H9 (cell line): ENCODE data around the gene A2ML1. TPM values are rescaled to one million over a fixed set of nuclear protein-coding genes. Genes with fewer than 3 reads are reported as not detected.
"Not testable (repeated sequence)": the region's sequence is repeated elsewhere in the genome, so short reads cannot be mapped to it uniquely, and the experiment has no call there.

Source experiments
- DNase-seq: peaks from one replicate; pipeline ENCODE4 v3.0.0-alpha.2; 2017
- H2AFZ ChIP-seq: one replicate; pipeline ENCODE4 v1.6.1; 2013; ENCODE audit warnings: mild to moderate bottlenecking, low read length, control low read depth, moderate library complexity
- H2AK5ac ChIP-seq: 2 replicates; pipeline ENCODE4 v1.6.1; 2013; ENCODE audit warnings: low read length, control low read depth, mixed read lengths; ENCODE audit not compliant: insufficient read length
- H2BK120ac ChIP-seq: one replicate; pipeline ENCODE4 v1.6.1; 2013; ENCODE audit warnings: low read depth, mild to moderate bottlenecking, low read length, control low read depth, inconsistent platforms; ENCODE audit not compliant: poor library complexity, severe bottlenecking
- H2BK12ac ChIP-seq: 2 replicates; pipeline ENCODE4 v1.6.1; 2013; ENCODE audit warnings: low read length, control low read depth, mixed read lengths, low read depth; ENCODE audit not compliant: insufficient read length
- H2BK15ac ChIP-seq: 2 replicates; pipeline ENCODE4 v1.6.1; 2013; ENCODE audit warnings: low read depth, low read length, control low read depth
- H2BK20ac ChIP-seq: one replicate; pipeline ENCODE4 v1.6.1; 2013; ENCODE audit warnings: low read depth, mild to moderate bottlenecking, low read length, control low read depth, inconsistent platforms; ENCODE audit not compliant: poor library complexity, severe bottlenecking
- H2BK5ac ChIP-seq: 2 replicates; pipeline ENCODE4 v1.6.1; 2013; ENCODE audit warnings: low read length, control low read depth, mixed read lengths; ENCODE audit not compliant: insufficient read length
- H3K14ac ChIP-seq: 2 replicates; pipeline ENCODE4 v1.6.1; 2013; ENCODE audit warnings: low read length, control low read depth; ENCODE audit not compliant: insufficient read depth
- H3K18ac ChIP-seq: 2 replicates; pipeline ENCODE4 v1.6.1; 2013; ENCODE audit warnings: low read depth, mild to moderate bottlenecking, mixed read lengths, low read length, control low read depth; ENCODE audit not compliant: insufficient read length
- H3K23ac ChIP-seq: 2 replicates; pipeline ENCODE4 v1.6.1; 2013; ENCODE audit warnings: low read length, control low read depth, mixed read lengths, low read depth; ENCODE audit not compliant: insufficient read length
- H3K23me2 ChIP-seq: 2 replicates; pipeline ENCODE4 v1.6.1; 2013; ENCODE audit warnings: low read depth, mild to moderate bottlenecking, mixed read lengths, low read length, control low read depth; ENCODE audit not compliant: insufficient read length, poor library complexity, severe bottlenecking
- H3K27ac ChIP-seq: 2 replicates; pipeline ENCODE4 v1.5.1; 2013; ENCODE audit warnings: low read length, control low read depth, mixed read lengths, low read depth; ENCODE audit not compliant: insufficient read length
- H3K27me3 ChIP-seq: 2 replicates; pipeline ENCODE4 v1.6.1; 2013; ENCODE audit warnings: low read length, control low read depth, inconsistent platforms; ENCODE audit not compliant: insufficient read depth
- H3K4ac ChIP-seq: 2 replicates; pipeline ENCODE4 v1.6.1; 2013; ENCODE audit warnings: low read depth, mild to moderate bottlenecking, control low read depth, inconsistent platforms, low read length, moderate library complexity
- H3K4me1 ChIP-seq: 2 replicates; pipeline ENCODE4 v1.6.1; 2013; ENCODE audit warnings: low read length, control low read depth, inconsistent platforms; ENCODE audit not compliant: insufficient read depth
- H3K4me2 ChIP-seq: 2 replicates; pipeline ENCODE4 v1.6.1; 2013; ENCODE audit warnings: low read length, control low read depth, mixed read lengths; ENCODE audit not compliant: insufficient read length, insufficient read depth
- H3K56ac ChIP-seq: 2 replicates; pipeline ENCODE4 v1.6.1; 2013; ENCODE audit warnings: low read depth, mild to moderate bottlenecking, mixed read lengths, low read length, control low read depth; ENCODE audit not compliant: insufficient read length
- H3K79me1 ChIP-seq: 2 replicates; pipeline ENCODE4 v1.6.1; 2013; ENCODE audit warnings: low read depth, mild to moderate bottlenecking, moderate library complexity, low read length, control low read depth, inconsistent platforms; ENCODE audit not compliant: insufficient read depth, poor library complexity, severe bottlenecking
- H3K79me2 ChIP-seq: 2 replicates; pipeline ENCODE4 v1.6.1; 2013; ENCODE audit warnings: low read length, control low read depth, inconsistent platforms; ENCODE audit not compliant: insufficient read depth
- H3K9ac ChIP-seq: 2 replicates; pipeline ENCODE4 v1.6.1; 2013; ENCODE audit warnings: low read length, control low read depth, mixed read lengths; ENCODE audit not compliant: insufficient read length; ENCODE audit errors: extremely low read depth
- H3K9me3 ChIP-seq: one replicate; pipeline ENCODE4 v1.6.1; 2013; ENCODE audit warnings: low read depth, low read length, inconsistent platforms; ENCODE audit not compliant: control insufficient read depth
- H3T11ph ChIP-seq: one replicate; pipeline ENCODE4 v1.6.1; 2013; ENCODE audit warnings: mild to moderate bottlenecking, low read length, control low read depth, inconsistent platforms
- H4K20me1 ChIP-seq: one replicate; pipeline ENCODE4 v1.6.1; 2013; ENCODE audit not compliant: control insufficient read depth, insufficient read length, insufficient read depth
- H4K5ac ChIP-seq: 2 replicates; pipeline ENCODE4 v1.6.1; 2013; ENCODE audit warnings: low read depth, mild to moderate bottlenecking, mixed read lengths, low read length, control low read depth; ENCODE audit not compliant: insufficient read length
- H4K8ac ChIP-seq: replicated peaks from 2 replicates; pipeline ENCODE4 v1.6.1; 2013; ENCODE audit warnings: low read length, control low read depth, mixed read lengths, low read depth; ENCODE audit not compliant: insufficient read length
- H4K91ac ChIP-seq: 2 replicates; pipeline ENCODE4 v1.6.1; 2013; ENCODE audit warnings: low read depth, mild to moderate bottlenecking, moderate library complexity, mixed read lengths, low read length, control low read depth; ENCODE audit not compliant: insufficient read length
- H3K27ac Mint-ChIP-seq, 3 experiments: 2 replicates in 2 of 3; 3 replicates in 1 of 3; pipeline ENCODE4 v1.8.0; 2020 to 2021; ENCODE audit warnings: mixed read lengths in 3 of 3, mild to moderate bottlenecking in 1 of 3, moderate library complexity in 1 of 3
- H3K27me3 Mint-ChIP-seq: 2 replicates; pipeline ENCODE4 v1.8.0; 2021; ENCODE audit warnings: low read depth, mild to moderate bottlenecking, moderate library complexity, mixed read lengths
- H3K36me3 Mint-ChIP-seq, 3 experiments: 2 replicates in 2 of 3; 3 replicates in 1 of 3; pipeline ENCODE4 v1.8.0; 2020 to 2021; ENCODE audit warnings: low read depth in 3 of 3, mixed read lengths in 3 of 3; ENCODE audit not compliant: insufficient read depth in 1 of 3
- H3K4me1 Mint-ChIP-seq, 2 experiments: 2 replicates each; pipeline ENCODE4 v1.8.0; 2020; ENCODE audit warnings: mixed read lengths in 2 of 2
- H3K4me3 Mint-ChIP-seq, 2 experiments: 2 replicates in 1 of 2; 3 replicates in 1 of 2; pipeline ENCODE4 v1.8.0; 2020 to 2021; ENCODE audit warnings: mild to moderate bottlenecking in 2 of 2, mixed read lengths in 2 of 2, moderate library complexity in 1 of 2
- H3K9me3 Mint-ChIP-seq, 2 experiments: 2 replicates in 1 of 2; 3 replicates in 1 of 2; pipeline ENCODE4 v1.8.0; 2020; ENCODE audit warnings: mild to moderate bottlenecking in 2 of 2, mixed read lengths in 2 of 2, moderate library complexity in 1 of 2
- CTCF ChIP-seq: fragments of 200-600 bp; sonication (generic); conservative IDR thresholded peaks from 3 replicates; pipeline ENCODE4 v1.8.0; 2021; ENCODE audit warnings: antibody characterized with exemption, mild to moderate bottlenecking
- WGBS: extraction: QIAGEN DNeasy Blood & Tissue Kit; methylation state at CpG from one replicate; pipeline ENCODE4 v1.1.7; 2013; ENCODE audit warnings: missing lambda C conversion rate, low lambda C conversion rate, mixed read lengths; ENCODE audit not compliant: insufficient read length; ENCODE audit errors: extremely low coverage; 5-methylcytosine and 5-hydroxymethylcytosine counted together
- total RNA-seq: library from RNA; stranded (reverse); gene quantifications from 2 replicates; pipeline ENCODE4 v1.2.1, GENCODE V29; 2021

A2ML1 gene
- total RNA-seq, 1 experiment from 2014 or later, result 2.8 TPM

DNA sequence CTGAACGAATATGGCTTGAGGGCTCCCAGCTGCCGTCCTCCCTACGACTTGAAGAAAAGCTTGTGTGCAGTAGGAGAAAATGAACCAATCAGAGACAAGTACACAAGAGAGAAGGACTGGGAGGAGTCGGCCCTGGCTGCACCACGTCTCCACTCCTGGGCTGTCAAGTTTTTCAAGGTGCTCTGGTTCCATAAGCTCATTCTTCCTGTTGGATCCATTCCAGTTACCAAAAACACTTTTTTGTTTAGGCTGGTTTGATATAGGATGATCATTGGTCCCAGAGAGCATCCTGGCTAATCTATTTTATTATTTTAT lies 2.8 kb upstream of the A2ML1 start:
- DNase-seq, result no peak
- no peak overlapping the region for H2BK120ac ChIP-seq
- H3K4ac ChIP-seq, result no peak overlapping the region
- no peak overlapping the region for H2BK5ac ChIP-seq
- Mint-ChIP-seq H3K27ac (peak overlapping the region; percentile 95 to 99 (median 99)), H3K9me3 (peaks cover 0 to 3% of the 10 kb centered on the region in 2 experiments; a peak in 2 of 5 replicates), H3K27me3 (no peaks in the 10 kb centered on the region), H3K4me1 (peaks cover 50 to 59% of the 10 kb centered on the region in 2 experiments), H3K36me3 (peaks cover 0 to 1% (median 0%) of the 10 kb centered on the region in 3 experiments; a peak in 2 of 7 replicates), H3K4me3 (peak overlapping the region; percentile 31 to 74)
- H2AK5ac ChIP-seq, result no peak overlapping the region
- no peak overlapping the region for H4K5ac ChIP-seq
- peak overlapping the region; percentile 28 for H3K4me2 ChIP-seq
- no peaks in the 10 kb centered on the region for H3K79me1 ChIP-seq
- H3K9me3 ChIP-seq, result no peaks in the 10 kb centered on the region
- no peaks in the 10 kb centered on the region for H4K20me1 ChIP-seq
- H3K27me3 ChIP-seq, result no peaks in the 10 kb centered on the region
- H2BK20ac ChIP-seq, result no peak overlapping the region
- no peak overlapping the region for H2BK12ac ChIP-seq
- H3K79me2 ChIP-seq, result no peaks in the 10 kb centered on the region
- no peak overlapping the region for H3K56ac ChIP-seq
- WGBS, result no CpG with 5 or more reads among the region's 5 CpGs
- no peak overlapping the region for H4K8ac ChIP-seq
- no peak overlapping the region for H3K23ac ChIP-seq
- no peaks in the 10 kb centered on the region for H3K23me2 ChIP-seq
- H3K18ac ChIP-seq, result no peak overlapping the region
- no peak overlapping the region for H2AFZ ChIP-seq
- H3K9ac ChIP-seq, result no peak overlapping the region
- no peak for TF ChIP-seq CTCF
- H3T11ph ChIP-seq, result no peak overlapping the region
- H3K27ac ChIP-seq, result peak overlapping the region; percentile 87
- H3K14ac ChIP-seq, result no peak overlapping the region
- peaks cover 11% of the 10 kb centered on the region; the same call in 1 of the 2 replicates for H3K4me1 ChIP-seq
- no peak overlapping the region for H2BK15ac ChIP-seq
- H4K91ac ChIP-seq, result no peak overlapping the region

GRCh38 chr12:8820676-8821407 lies 1.6 kb upstream of the A2ML1 start:
- H2AK5ac ChIP-seq, H2BK20ac ChIP-seq, H4K20me1 ChIP-seq, H3K27ac ChIP-seq, H4K8ac ChIP-seq, H3T11ph ChIP-seq, H3K23ac ChIP-seq, H3K9ac ChIP-seq, H3K4ac ChIP-seq, H3K79me1 ChIP-seq, H3K18ac ChIP-seq, H2BK12ac ChIP-seq, H2AFZ ChIP-seq, H3K4me2 ChIP-seq, H2BK15ac ChIP-seq, H2BK120ac ChIP-seq, H4K5ac ChIP-seq, H4K91ac ChIP-seq, DNase-seq, H3K9me3 ChIP-seq, H3K14ac ChIP-seq, H3K27me3 Mint-ChIP-seq, H2BK5ac ChIP-seq, H3K56ac ChIP-seq, H3K4me1 ChIP-seq, H3K27me3 ChIP-seq, H3K79me2 ChIP-seq, H3K23me2 ChIP-seq: not testable (repeated sequence)
- no CpG with 5 or more reads among the region's 8 CpGs for WGBS
- Mint-ChIP-seq H3K9me3 (peaks cover 10 to 15% of the 10 kb centered on the region in 2 experiments), H3K4me1 (peaks cover 45 to 55% of the 10 kb centered on the region in 2 experiments), H3K36me3 (peaks cover under 1 to 13% (median 9%) of the 10 kb centered on the region in 3 experiments; a peak in 5 of 7 replicates), H3K27ac (peak overlapping the region; percentile 82 to 92 (median 90)), H3K4me3 (peak overlapping the region in 1 of 2 experiments; percentile 50; a peak in 1 of 5 replicates)
